ENCODE measurements around the gene CCSER2.

The CCSER2 gene

DNA sequence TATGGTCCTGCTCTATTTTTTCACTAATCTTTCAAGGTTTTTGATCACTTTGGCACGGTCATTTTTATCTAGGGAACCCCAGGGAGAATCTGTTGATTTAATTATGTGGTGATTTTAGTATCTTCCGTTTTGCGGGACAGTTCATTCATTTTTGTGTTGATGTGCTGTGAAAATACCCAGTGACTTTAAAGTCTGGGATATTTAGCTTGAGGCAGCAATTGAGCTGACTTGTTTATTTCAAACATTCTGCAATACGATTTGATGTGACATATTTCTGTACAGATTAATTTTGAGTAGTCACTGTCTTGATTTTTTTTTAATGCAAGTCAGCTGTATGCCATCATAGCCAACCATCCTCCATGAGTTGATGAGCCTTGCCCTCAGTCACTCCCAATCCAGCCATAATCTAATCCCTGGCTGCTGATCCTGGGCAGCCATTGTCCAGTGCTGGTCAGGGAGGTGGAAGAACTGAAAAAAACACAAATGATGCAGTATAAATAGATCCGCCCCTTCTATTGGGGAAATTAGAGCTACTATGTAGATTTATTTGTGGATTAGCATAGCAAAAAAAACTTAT is 183.4 kb downstream of the CCSER2 start:
- H3K4me3 ChIP-seq (ENCODE audit: low read depth, low read length) = no peak overlapping the region

DNA sequence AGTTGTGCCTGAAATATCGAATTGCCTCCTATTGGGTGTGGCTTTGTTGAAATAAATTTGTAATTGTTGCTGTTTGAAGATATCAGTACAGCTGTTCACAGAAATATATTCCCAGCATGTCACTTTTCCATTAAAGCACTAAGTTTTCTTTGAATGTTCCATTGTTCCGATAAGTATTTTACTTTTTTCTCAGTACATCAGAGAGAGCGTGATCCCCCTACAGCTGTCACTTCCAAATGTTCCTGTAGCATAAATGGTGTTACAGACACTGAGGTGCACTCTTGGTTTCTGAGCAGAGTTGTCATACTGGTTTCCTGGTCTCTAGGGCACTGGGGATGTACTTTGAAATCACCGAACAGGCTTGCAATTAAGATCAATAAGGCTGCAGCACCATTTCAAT is 189.2 kb downstream of the CCSER2 start:
- DNase-seq (ENCODE audit: low read depth) = no peak
- no peak overlapping the region for H3K4me3 ChIP-seq (ENCODE audit: low read depth, low read length)

More for the DNA sequence above, 183.4 kb downstream of the CCSER2 start:
- no peak for DNase-seq (ENCODE audit: low read depth)
- TF ChIP-seq, protein P1, sequence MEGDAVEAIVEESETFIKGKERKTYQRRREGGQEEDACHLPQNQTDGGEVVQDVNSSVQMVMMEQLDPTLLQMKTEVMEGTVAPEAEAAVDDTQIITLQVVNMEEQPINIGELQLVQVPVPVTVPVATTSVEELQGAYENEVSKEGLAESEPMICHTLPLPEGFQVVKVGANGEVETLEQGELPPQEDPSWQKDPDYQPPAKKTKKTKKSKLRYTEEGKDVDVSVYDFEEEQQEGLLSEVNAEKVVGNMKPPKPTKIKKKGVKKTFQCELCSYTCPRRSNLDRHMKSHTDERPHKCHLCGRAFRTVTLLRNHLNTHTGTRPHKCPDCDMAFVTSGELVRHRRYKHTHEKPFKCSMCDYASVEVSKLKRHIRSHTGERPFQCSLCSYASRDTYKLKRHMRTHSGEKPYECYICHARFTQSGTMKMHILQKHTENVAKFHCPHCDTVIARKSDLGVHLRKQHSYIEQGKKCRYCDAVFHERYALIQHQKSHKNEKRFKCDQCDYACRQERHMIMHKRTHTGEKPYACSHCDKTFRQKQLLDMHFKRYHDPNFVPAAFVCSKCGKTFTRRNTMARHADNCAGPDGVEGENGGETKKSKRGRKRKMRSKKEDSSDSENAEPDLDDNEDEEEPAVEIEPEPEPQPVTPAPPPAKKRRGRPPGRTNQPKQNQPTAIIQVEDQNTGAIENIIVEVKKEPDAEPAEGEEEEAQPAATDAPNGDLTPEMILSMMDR (conservative IDR thresholded peaks at IDR 0.05; ENCODE audit: low read depth, low read length) = no peak

DNA sequence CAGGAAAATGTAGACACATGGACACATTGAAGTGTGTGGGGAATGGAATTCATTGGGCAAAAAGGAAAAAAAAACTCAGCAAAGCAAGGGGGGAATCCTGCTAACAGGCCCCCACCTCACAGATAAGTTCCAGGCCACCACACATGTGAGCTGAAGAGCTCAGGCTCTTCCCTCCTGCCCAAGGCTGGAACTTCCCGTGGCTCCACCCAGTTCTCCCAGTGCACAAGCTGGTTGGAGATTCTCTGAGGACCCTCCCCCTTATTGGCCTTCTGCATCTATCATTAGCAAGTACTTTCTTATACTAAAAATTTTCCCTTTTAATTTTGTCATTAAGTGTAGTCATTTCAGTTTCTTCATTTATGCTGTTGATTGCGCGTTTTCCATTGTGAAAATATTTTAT is 190.8 kb downstream of the CCSER2 start:
- no peak overlapping the region for H3K4me3 ChIP-seq (ENCODE audit: low read depth, low read length)
- DNase-seq (ENCODE audit: low read depth) = no peak
- TF ChIP-seq, protein P1 (conservative IDR thresholded peaks at IDR 0.05; ENCODE audit: low read depth, low read length) = no peak

More for the DNA sequence above, 189.2 kb downstream of the CCSER2 start:
- TF ChIP-seq, protein P1 (conservative IDR thresholded peaks at IDR 0.05; ENCODE audit: low read depth, low read length) = no peak

DNA sequence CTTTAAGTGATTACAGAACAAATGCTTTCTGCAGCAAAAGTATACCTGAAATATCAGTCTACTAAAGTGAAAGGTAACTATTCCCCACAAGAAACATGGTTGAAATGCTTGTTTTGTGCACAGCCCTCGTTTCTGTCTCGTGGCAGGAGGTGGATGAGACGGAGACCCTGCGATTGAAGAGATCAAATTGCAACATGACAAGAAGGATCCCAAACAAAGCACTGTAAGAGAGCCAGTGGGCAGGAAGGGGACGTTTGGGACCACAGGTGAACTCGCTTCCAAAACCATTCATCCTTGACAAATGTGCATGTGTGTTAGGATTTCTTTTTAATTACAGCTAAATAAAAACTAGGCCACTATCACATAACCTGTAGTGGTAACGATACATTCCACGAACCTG is 192.6 kb downstream of the CCSER2 start:
- H3K4me3 ChIP-seq (ENCODE audit: low read depth, low read length) = no peak overlapping the region
- TF ChIP-seq, protein P1 (conservative IDR thresholded peaks at IDR 0.05; ENCODE audit: low read depth, low read length) = no peak
- DNase-seq (ENCODE audit: low read depth) = no peak

DNA sequence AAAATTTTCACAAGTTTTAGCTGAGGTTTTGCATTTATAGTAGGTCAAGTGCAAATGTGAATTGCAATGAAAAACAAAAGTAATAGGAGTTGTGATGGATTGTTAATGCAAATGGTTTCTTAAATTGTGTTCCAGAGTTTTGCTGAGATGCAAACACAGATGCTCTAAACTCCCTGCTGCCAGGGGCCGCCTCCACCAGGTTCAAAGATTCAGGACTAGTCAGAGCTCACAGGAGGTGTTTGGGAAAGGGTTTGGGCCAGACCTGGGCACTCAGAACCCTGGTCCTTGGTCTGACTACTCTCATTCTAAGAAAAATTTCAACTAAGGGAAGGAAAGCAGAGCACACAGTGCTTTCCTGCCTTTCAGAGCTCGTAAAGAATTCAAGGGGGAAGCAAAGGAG is 193.1 kb downstream of the CCSER2 start:
- DNase-seq (ENCODE audit: low read depth) = no peak
- H3K4me3 ChIP-seq (ENCODE audit: low read depth, low read length) = no peak overlapping the region
- TF ChIP-seq, protein P1 (conservative IDR thresholded peaks at IDR 0.05; ENCODE audit: low read depth, low read length) = no peak

DNA sequence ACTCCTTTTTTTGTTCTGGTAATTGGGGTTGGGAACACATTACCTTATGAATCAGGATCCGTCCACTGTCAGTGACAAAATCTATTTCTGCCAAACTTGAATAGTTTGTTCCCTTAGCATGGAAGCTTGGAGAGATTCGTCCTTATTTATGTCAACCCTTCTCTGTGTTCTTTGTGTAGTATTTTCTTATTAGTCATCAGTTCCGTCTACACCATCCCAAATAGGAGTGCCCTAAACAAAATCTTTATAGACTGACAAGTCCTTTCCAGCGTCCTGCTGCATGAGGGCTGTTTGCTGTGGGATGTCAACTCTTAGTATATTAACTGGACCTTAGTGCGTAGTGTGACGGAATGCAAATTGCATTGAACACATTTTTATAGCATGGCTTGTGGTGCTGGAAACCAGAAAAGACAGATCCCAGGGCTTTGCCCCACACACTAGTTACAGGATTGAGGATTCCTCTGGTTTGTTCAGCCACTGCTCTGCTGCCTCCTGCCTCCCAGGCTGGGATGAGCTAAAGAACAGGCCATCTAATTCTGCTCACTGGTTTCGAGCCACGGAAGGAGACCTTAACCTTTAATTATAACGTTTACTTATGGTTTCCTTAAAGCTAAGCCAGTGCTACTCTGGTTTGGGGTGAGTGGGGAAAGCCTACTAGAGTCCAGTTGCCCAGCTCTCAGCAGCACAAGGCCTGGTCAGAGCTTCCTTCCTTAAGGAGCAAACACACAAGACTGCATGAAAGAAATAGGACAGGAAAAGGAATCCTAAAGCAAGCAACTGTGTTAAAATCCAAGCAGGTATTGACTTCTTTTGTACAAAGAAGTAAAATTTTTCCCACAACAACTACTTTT is 194.4 kb downstream of the CCSER2 start:
- TF ChIP-seq, protein P1 (conservative IDR thresholded peaks at IDR 0.05; ENCODE audit: low read depth, low read length) = peak; percentile 44
- H3K4me3 ChIP-seq (ENCODE audit: low read depth, low read length) = no peak overlapping the region
- peak; percentile 14 for DNase-seq (ENCODE audit: low read depth)

Measured in choroid plexus epithelial cell (primary cell).